ENCODE measurements around the gene ZNRF2. TPM values are rescaled to one million over a fixed set of nuclear protein-coding genes. Genes with fewer than 3 reads are reported as not detected.

ZNRF2 gene
- total RNA-seq, 4 donors from 2014 or later: 32.9 to 43.1 (median 35.4) TPM

DNA sequence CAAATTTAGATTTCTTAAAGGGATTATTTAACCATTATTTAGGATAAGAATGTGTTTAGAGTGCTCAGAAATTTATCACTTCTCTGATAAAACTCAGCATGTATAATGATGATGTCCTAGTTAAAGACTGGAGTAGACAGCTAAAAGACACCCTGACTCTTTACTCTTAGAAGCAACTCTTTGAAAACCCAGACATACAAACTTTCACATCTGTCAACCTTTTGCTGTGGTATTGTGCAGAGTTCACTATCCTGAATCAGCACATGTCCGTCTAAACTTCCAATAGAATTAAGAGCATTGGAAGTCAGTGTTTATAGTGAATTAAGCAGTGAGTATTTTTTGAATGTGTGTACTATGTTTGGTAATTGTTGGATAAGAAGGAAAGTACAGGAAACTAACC, 24.9 kb downstream of the ZNRF2 start:
- intact Hi-C loops (cut with DNase I; ENCODE audit: low total_unique reads): loop anchor here (5.0 kb wide), 2 partner anchors 658 to 892 kb away; no protein-coding TSS in a partner anchor
- 73 to 89% methylated on average over 1 of the region's 1 CpG for WGBS, 2 donors
- TF ChIP-seq POLR2A (IDR thresholded peaks at IDR 0.05): no peak
- TF ChIP-seq, protein P1, sequence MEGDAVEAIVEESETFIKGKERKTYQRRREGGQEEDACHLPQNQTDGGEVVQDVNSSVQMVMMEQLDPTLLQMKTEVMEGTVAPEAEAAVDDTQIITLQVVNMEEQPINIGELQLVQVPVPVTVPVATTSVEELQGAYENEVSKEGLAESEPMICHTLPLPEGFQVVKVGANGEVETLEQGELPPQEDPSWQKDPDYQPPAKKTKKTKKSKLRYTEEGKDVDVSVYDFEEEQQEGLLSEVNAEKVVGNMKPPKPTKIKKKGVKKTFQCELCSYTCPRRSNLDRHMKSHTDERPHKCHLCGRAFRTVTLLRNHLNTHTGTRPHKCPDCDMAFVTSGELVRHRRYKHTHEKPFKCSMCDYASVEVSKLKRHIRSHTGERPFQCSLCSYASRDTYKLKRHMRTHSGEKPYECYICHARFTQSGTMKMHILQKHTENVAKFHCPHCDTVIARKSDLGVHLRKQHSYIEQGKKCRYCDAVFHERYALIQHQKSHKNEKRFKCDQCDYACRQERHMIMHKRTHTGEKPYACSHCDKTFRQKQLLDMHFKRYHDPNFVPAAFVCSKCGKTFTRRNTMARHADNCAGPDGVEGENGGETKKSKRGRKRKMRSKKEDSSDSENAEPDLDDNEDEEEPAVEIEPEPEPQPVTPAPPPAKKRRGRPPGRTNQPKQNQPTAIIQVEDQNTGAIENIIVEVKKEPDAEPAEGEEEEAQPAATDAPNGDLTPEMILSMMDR (IDR thresholded peaks at IDR 0.05): no peak

DNA sequence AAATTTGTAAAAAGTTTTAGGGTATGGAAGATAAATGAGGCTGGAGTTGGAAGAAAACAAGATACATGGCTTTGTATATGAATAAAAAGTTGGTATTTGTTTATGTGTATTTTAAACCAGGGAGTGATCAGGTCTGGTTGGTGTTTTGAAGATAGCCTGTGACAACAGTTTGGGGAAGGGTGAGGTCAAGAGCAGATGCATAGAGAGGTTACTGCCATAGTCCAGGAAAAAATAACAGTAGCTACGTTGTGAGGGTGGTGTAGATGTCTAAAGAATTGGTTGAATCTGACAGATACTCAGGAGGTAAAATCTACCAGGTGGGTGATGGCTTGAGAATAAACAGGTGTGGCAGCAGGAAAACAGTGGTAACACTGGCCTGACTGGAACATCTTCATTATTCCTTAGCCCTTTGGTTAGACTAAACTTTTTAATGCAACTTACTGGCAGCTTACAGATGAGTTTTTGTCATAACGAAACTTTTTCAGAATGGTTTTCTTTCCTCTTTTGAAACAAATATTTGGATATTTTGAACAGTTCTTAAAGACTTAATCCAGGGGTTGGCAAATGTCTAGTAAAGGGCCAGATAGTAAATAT, 25.5 kb downstream of the ZNRF2 start:
- 70 to 78% methylated on average over 2 of the region's 2 CpGs for WGBS, 2 donors
- H3K4me3 ChIP-seq (ENCODE audit: low read depth, poor library complexity, severe bottlenecking): no peak overlapping the region
- no peak for DNase-seq (ENCODE audit: low spot score in 2 of 2)
- intact Hi-C loops (cut with DNase I; ENCODE audit: low total_unique reads): loop anchor here (5.0 kb wide), 2 partner anchors 657 to 893 kb away; no protein-coding TSS in a partner anchor
- TF ChIP-seq POLR2A (IDR thresholded peaks at IDR 0.05): no peak
- TF ChIP-seq, protein P1 (IDR thresholded peaks at IDR 0.05): no peak

More for the DNA sequence above, 24.9 kb downstream of the ZNRF2 start:
- DNase-seq (ENCODE audit: low spot score in 2 of 2): no peak
- H3K4me3 ChIP-seq (ENCODE audit: low read depth, poor library complexity, severe bottlenecking): no peak overlapping the region

DNA sequence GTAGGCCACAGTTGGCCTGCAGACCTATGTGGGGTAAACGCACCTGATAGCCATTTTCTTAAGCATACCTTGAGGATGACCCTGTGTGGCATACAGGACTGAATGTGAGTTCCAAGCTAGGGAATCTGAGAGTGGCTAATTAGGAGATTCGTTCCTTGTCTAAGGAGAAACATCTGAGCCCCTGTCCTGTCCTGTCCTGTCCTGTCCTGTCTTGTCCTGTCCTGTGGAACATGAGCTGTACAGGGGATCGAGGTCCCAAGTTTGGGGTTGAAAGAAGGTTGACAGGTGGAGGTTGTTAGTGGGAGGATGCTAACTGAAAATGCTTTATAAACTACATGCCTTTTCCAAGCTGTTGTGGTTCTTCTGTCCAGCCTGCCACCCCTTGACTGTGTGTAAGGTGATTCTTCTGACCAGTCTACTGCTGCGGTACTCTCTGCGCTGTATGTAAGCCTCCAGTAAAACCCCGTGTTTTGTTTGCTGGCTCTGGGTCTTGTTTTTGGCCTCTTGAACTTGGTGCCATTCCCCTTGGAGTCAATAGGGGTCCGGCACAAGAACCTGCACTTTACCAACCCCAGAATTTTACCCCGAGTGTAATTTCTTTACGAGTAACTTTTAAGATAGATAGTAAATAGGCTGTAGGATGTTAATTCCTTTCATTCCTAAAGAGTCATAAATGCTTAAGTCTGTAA, 26.4 kb downstream of the ZNRF2 start:
- TF ChIP-seq, protein P1 (IDR thresholded peaks at IDR 0.05): no peak
- no peak for TF ChIP-seq POLR2A (IDR thresholded peaks at IDR 0.05)
- intact Hi-C loops (cut with DNase I; ENCODE audit: low total_unique reads): no loop called here
- no peak overlapping the region for H3K4me3 ChIP-seq (ENCODE audit: low read depth, poor library complexity, severe bottlenecking)
- 87% methylated on average over 9 of the region's 9 CpGs for WGBS, 2 donors
- DNase-seq (ENCODE audit: low spot score in 2 of 2): no peak

DNA sequence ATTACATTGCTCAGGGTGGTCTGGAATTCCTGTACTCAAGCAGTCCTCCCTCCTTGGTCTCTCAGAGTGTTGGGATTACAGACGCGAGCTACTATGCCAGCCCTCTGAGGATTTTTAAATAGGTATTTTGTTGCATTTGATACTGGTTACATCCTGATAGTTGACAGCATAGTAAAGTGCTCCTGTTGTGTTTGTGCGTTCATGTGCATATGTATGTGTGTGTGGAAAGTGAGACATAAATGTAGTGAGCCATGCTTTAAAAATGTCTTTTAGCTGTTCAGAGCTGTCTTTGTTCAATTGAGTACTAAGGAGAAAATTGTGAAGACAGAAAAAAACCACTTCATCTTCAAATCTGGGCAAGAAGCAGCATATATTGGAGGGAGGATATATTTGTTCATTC, 27.8 kb downstream of the ZNRF2 start:
- WGBS, 2 donors: 96 to 99% methylated on average over 3 of the region's 3 CpGs
- no peak overlapping the region for H3K4me3 ChIP-seq (ENCODE audit: low read depth, poor library complexity, severe bottlenecking)
- intact Hi-C loops (cut with DNase I; ENCODE audit: low total_unique reads): no loop called here
- no peak for TF ChIP-seq POLR2A (IDR thresholded peaks at IDR 0.05)
- DNase-seq (ENCODE audit: low spot score in 2 of 2): no peak

DNA sequence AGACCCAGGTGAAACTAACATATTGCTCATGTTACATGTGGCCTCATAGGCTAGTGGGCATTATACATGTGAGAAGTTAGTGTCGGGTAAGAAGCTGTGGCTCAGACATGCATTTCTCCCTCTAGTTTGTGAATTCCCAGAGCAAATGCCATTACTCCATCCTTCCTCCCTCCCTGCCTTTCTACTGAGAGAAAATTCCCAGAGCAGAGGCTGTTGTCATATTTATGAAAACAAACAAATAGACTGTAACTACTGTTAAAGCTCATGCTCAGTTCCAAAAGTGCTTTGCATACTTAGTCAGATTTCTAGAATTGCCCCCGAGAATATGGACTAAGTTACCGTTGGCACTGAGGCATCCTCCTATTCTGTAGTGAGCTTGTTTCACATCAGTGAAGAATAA, 29.0 kb downstream of the ZNRF2 start:
- DNase-seq (ENCODE audit: low spot score in 2 of 2): no peak
- intact Hi-C loops (cut with DNase I; ENCODE audit: low total_unique reads): no loop called here
- WGBS, 2 donors: 52 to 73% methylated on average over 3 of the region's 3 CpGs
- TF ChIP-seq, protein P1 (IDR thresholded peaks at IDR 0.05): no peak
- TF ChIP-seq POLR2A (IDR thresholded peaks at IDR 0.05): no peak
- H3K4me3 ChIP-seq (ENCODE audit: low read depth, poor library complexity, severe bottlenecking): no peak overlapping the region

DNA sequence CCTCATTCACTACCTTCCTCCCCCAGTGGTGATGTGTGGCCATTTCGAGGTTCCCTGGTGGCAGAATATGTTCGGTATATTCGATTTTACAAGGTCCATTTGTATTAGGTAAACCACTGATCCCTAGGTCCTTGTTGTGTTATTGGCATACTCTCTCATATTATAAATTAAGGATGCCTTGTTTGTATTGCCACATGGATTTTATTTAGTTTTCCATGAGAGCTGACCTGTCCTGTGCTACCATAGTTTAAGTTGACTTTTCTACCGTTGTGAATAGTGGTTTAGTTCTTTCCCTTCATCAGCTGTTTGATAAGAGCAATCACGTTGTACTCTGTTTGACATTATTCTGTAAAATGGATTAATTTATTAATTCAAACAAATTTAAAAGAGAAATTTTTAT, 29.4 kb downstream of the ZNRF2 start:
- WGBS, 2 donors: 88 to 89% methylated on average over 5 of the region's 5 CpGs
- no peak overlapping the region for H3K4me3 ChIP-seq (ENCODE audit: low read depth, poor library complexity, severe bottlenecking)
- intact Hi-C loops (cut with DNase I; ENCODE audit: low total_unique reads): no loop called here
- DNase-seq (ENCODE audit: low spot score in 2 of 2): no peak
- TF ChIP-seq, protein P1 (IDR thresholded peaks at IDR 0.05): no peak
- TF ChIP-seq POLR2A (IDR thresholded peaks at IDR 0.05): no peak
